Gastrocnemius medialis (tissue), 4 donors: ENCODE measurements around the gene KAT2A. TPM values are rescaled to one million over a fixed set of nuclear protein-coding genes. Genes with fewer than 3 reads are reported as not detected.
A peak's percentile ranks its signal among the peaks of the same experiment; 100 is the strongest.

ENCODE experiments used
- ATAC-seq, 2 donors: fragments of 150-250 bp; one replicate each; pipeline ENCODE4 v1.9.1; 2016
- DNase-seq, 2 donors: peaks; one replicate each; pipeline ENCODE4 v3.0.0-alpha.2; 2019
- H3K27ac ChIP-seq, 4 donors: fragments of 200-600 bp; sonication (generic); 1 replicate in 1 of 4; 2 replicates in 3 of 4; pipeline ENCODE4 v1.5.1; 2016 to 2018; ENCODE audit warnings: mild to moderate bottlenecking in 2 of 4, moderate library complexity in 1 of 4
- H3K27me3 ChIP-seq, 3 donors: fragments of 200-600 bp; sonication (generic) in 2 of 3; 1 replicate in 1 of 3; 2 replicates in 2 of 3; pipeline versions ENCODE4 v1.5.1 to v1.6.0; 2016 to 2019; ENCODE audit warnings: mild to moderate bottlenecking in 1 of 3, moderate library complexity in 1 of 3
- H3K36me3 ChIP-seq, 2 donors: fragments of 200-600 bp; sonication (generic) in 1 of 2; one replicate each; pipeline ENCODE4 v1.5.1; 2017 to 2018
- H3K4me1 ChIP-seq, 2 donors: fragments of 200-600 bp; sonication (generic) in 1 of 2; one replicate each; pipeline ENCODE4 v1.5.1; 2016 to 2017; ENCODE audit warnings: mild to moderate bottlenecking in 2 of 2
- H3K4me3 ChIP-seq, 4 donors: fragments of 200-600 bp; sonication (generic) in 3 of 4; 1 replicate in 1 of 4; 2 replicates in 3 of 4; pipeline ENCODE4 v1.5.1; 2016 to 2019; ENCODE audit warnings: mild to moderate bottlenecking in 2 of 4
- H3K9me3 ChIP-seq, 3 donors: fragments of 200-600 bp; sonication (generic) in 2 of 3; 1 replicate in 1 of 3; 2 replicates in 2 of 3; pipeline ENCODE4 v1.5.1; 2016 to 2019
- POLR2A ChIP-seq, 2 donors: fragments of 450-650 bp; IDR thresholded peaks; one replicate each; pipeline ENCODE4 v1.6.1; 2017; ENCODE audit warnings: antibody characterized with exemption in 2 of 2, mild to moderate bottlenecking in 2 of 2, moderate library complexity in 2 of 2
- in situ Hi-C, 4 donors: fragments of 200-750 bp; cut with MboI; loops; one replicate each; pipeline versions ENCODE4 v1.15.0 to v1.8.0; 2017; ENCODE audit warnings: low sequenced_read_pairs in 4 of 4
- intact Hi-C: fragments of 100-400 bp; cut with DNase I; formaldehyde crosslinking; loops from one replicate; pipeline ENCODE4 v1.15.1; 2023; ENCODE audit warnings: low total_unique reads
- total RNA-seq, 4 donors: library from RNA; depleted of rRNA; stranded (reverse); fragments of >200 nt; gene quantifications; one replicate each; pipeline versions ENCODE4 v1.1.0 to v1.2.3, GENCODE V29; 2016
- TF ChIP-seq, protein P1 (sequence below), 5 experiments: fragments of 450-650 bp in 3 of 5; fragments of 200-600 bp in 2 of 5; sonication (generic) in 2 of 5; IDR thresholded peaks in 4 of 5; conservative IDR thresholded peaks in 1 of 5; 1 replicate in 4 of 5; 2 replicates in 1 of 5; pipeline ENCODE4 v1.5.1; 2016 to 2019; ENCODE audit warnings: antibody characterized with exemption in 5 of 5, mild to moderate bottlenecking in 3 of 5, moderate library complexity in 3 of 5

The KAT2A gene
- total RNA-seq, 4 donors from 2014 or later, result 1.8 to 15.0 (median 6.3) TPM

DNA sequence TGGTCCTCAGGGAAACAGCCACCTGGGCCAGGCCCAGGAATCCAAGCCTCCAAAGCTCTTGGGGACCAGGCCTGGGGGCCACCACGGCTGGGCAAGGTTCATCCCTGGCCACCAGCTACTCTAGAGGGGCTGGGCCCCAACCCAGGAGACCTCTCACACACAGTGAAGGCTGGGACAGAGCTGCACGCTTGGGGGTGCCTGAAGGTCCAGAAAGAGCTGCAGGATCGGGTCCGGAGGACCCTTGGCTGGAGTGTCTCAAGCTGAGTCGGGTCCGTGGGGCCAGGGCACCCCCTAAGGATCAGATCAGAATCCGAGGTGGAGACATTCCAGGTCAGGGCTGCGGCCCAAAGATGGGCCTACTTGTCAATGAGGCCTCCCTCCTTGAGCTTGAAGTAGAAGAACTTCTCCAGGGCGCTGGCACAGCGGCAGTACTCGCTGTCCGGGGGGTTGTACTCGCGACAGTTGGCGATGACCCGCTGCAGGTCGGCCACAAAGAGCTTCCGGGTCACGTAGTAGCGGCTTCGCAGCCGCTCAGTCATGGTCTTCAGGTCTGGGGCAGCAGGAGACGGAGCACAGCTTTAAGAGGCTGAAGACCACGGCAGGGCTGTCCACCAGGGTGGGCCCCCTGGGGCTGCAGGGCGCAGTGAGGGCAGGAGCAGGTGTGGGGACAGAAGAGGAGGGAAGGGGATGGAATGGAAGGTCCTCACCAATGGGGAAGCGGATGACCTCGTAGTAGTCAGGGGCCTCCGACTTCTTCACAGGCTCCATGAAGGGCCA is 7.7 kb downstream of the KAT2A start:
- Histone ChIP-seq H3K9me3 (no peaks in the 10 kb centered on the region), H3K4me1 (peaks cover 15 to 16% of the 10 kb centered on the region in 2 donors), H3K27ac (peak overlapping the region; percentile 85 to 93 (median 87)), H3K27me3 (no peaks in the 10 kb centered on the region), H3K4me3 (peak overlapping the region in 1 of 4 donors; percentile 65), H3K36me3 (peaks cover 0 to 20% of the 10 kb centered on the region in 2 donors)
- in situ Hi-C loops, result loop anchor here (5.0 to 10.0 kb wide), 4 partner anchors 49 to 149 kb away; partner anchors contain the start of genes CNP (in 2 of the 4) and NKIRAS2 (in 2 of the 4)
- TF ChIP-seq, protein P1, sequence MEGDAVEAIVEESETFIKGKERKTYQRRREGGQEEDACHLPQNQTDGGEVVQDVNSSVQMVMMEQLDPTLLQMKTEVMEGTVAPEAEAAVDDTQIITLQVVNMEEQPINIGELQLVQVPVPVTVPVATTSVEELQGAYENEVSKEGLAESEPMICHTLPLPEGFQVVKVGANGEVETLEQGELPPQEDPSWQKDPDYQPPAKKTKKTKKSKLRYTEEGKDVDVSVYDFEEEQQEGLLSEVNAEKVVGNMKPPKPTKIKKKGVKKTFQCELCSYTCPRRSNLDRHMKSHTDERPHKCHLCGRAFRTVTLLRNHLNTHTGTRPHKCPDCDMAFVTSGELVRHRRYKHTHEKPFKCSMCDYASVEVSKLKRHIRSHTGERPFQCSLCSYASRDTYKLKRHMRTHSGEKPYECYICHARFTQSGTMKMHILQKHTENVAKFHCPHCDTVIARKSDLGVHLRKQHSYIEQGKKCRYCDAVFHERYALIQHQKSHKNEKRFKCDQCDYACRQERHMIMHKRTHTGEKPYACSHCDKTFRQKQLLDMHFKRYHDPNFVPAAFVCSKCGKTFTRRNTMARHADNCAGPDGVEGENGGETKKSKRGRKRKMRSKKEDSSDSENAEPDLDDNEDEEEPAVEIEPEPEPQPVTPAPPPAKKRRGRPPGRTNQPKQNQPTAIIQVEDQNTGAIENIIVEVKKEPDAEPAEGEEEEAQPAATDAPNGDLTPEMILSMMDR (IDR thresholded peaks at IDR 0.05 in 4 of 5, conservative IDR thresholded peaks at IDR 0.05 in 1 of 5), result no peak
- TF ChIP-seq POLR2A (IDR thresholded peaks at IDR 0.05), result no peak
- ATAC-seq, result no peak
- intact Hi-C loops, result loop anchor here (2.0 kb wide), 1 partner anchor 147 kb away; the partner anchor contains the start of gene CNP
- no peak for DNase-seq

DNA sequence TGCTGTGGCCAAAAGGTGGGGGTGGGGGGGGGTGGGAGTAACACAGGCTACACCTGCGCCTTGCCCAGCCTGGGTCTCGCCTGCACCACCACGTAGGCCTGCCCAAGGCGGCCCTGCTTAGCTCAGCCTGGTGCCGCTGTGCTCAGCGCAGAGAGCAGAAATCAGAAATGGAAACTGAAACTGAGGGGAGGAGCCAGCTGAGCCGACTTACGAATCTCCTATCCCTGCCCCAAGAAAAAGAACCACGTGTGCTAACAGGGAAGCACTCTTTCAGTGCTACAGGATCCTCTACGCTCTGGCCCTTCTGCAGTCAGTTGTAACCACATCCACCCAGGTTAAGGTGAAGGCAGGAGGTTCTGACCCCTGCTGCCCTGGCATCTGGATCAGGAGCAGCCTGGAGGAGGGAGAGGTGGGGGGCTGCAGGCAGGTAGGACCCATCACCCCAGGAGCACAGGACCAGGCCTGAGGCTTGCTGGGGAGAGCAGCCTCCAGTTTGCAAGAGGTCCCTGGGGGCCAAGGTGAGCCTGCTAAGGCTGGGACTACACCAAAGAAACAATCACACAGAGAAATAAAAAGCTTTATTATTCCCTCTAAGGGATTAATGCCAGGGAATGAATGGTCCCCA is 8.5 kb downstream of the KAT2A start, which contains the start of gene DHX58:
DHX58 (minus strand) TSS at position 163 of the 625 bp plus-strand sequence. CDS start 822 bp downstream, outside the sequence.
- Histone ChIP-seq H3K27ac (peak within 1 kb of the TSS; percentile 85 to 93 (median 87)), H3K36me3 (peaks cover 0 to 15% of the 10 kb centered on the region in 2 donors), H3K4me3 (peak within 1 kb of the TSS; percentile 52 to 66 (median 64)), H3K4me1 (peaks cover 16% of the 10 kb centered on the region in 2 donors), H3K9me3 (no peaks in the 10 kb centered on the region), H3K27me3 (no peaks in the 10 kb centered on the region)
- in situ Hi-C loops (loop anchor here (5.0 to 10.0 kb wide), 4 partner anchors 48 to 148 kb away; partner anchors contain the start of genes CNP (in 2 of the 4) and NKIRAS2 (in 2 of the 4)), intact Hi-C loops (loop anchor here (2.0 kb wide), 1 partner anchor 146 kb away; the partner anchor contains the start of gene CNP)
- peak; percentile 59 to 70 for DNase-seq
- TF ChIP-seq, protein P1 (IDR thresholded peaks at IDR 0.05 in 4 of 5, conservative IDR thresholded peaks at IDR 0.05 in 1 of 5), result no peak
- peak; percentile 24 to 35 for TF ChIP-seq POLR2A (IDR thresholded peaks at IDR 0.05)
- peak; percentile 86 to 87 for ATAC-seq

DNA sequence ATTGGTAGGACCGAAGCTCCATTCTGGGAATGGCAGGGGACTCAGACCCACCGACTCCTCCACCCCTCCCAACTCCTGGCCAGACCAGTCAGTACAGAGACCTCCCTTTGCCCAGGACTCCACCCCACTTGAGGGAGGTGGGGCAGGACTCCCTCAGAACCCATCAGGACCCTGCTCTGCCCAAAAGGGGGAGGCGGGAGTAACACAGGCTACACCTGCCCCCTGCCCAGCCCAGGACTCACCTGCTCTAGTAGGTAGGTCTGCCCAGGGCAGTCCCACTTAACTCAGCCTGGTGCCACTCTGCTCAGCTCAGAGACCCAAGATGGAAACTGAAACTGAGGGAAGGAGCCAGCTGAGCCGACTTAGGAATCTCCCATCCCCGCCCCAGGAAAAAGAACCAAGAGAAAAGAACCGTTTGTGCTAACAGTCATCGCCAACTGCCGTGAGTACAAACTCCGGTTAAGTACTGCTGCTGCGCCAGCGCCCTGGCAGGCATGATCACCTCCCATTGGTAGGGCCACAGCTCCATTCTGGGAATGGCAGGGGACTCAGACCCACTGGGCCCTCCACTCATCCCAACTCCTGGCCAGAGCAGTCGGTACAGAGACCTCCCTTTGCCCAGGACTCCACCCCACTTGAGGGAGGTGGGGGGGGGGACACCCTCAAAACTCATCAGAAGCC is 9.2 kb downstream of the KAT2A start:
- Histone ChIP-seq H3K4me3 (peak overlapping the region; percentile 52 to 66 (median 64)), H3K36me3 (peaks cover 0 to 9% of the 10 kb centered on the region in 2 donors), H3K27me3 (no peaks in the 10 kb centered on the region), H3K9me3 (no peaks in the 10 kb centered on the region), H3K4me1 (peaks cover 16 to 20% of the 10 kb centered on the region in 2 donors), H3K27ac (peak overlapping the region; percentile 85 to 93 (median 87))
- DNase-seq (no peak), ATAC-seq (peak; percentile 42 to 46)
- intact Hi-C loops (loop anchor here (2.0 kb wide), 1 partner anchor 145 kb away; the partner anchor contains the start of gene CNP), in situ Hi-C loops (loop anchor here (5.0 to 10.0 kb wide), 4 partner anchors 47 to 147 kb away; partner anchors contain the start of genes CNP (in 2 of the 4) and NKIRAS2 (in 2 of the 4))
- TF ChIP-seq, protein P1 (IDR thresholded peaks at IDR 0.05 in 4 of 5, conservative IDR thresholded peaks at IDR 0.05 in 1 of 5), result no peak
- no peak for TF ChIP-seq POLR2A (IDR thresholded peaks at IDR 0.05)

GRCh38 chr17:42111265-42111636 is 9.9 kb downstream of the KAT2A start:
- H3K27ac ChIP-seq, result peak overlapping the region; percentile 85 to 93 (median 87)
- H3K36me3 ChIP-seq, result peaks cover 0 to 7% of the 10 kb centered on the region in 2 donors
- H3K4me1 ChIP-seq, result peaks cover 16 to 20% of the 10 kb centered on the region in 2 donors
- intact Hi-C loops, result no loop called here
- DNase-seq (no peak), ATAC-seq (no peak)
- H3K27me3 ChIP-seq, result no peaks in the 10 kb centered on the region
- in situ Hi-C loops, result loop anchor here (5.0 to 10.0 kb wide), 4 partner anchors 46 to 146 kb away; partner anchors contain the start of genes CNP (in 2 of the 4) and NKIRAS2 (in 2 of the 4)
- H3K9me3 ChIP-seq, result no peaks in the 10 kb centered on the region
- TF ChIP-seq, protein P1 (IDR thresholded peaks at IDR 0.05 in 4 of 5, conservative IDR thresholded peaks at IDR 0.05 in 1 of 5), result no peak
- no peak for TF ChIP-seq POLR2A (IDR thresholded peaks at IDR 0.05)
- H3K4me3 ChIP-seq, result peak overlapping the region; percentile 52 to 66 (median 64)
